ENCODE measurements around the gene DDX6.
"Not testable (repeated sequence)": the region's sequence is repeated elsewhere in the genome, so short reads cannot be mapped to it uniquely, and the experiment has no call there.

DDX6 gene

GRCh38 chr11:118768690-118769089, 22.3 kb downstream of the DDX6 start:
- H3K27me3 Mint-ChIP-seq, result no peaks in the 10 kb centered on the region
- peaks cover 7% of the 10 kb centered on the region for H3K36me3 Mint-ChIP-seq
- H3K27ac Mint-ChIP-seq, result peak overlapping the region; percentile 75
- no peaks in the 10 kb centered on the region for H3K9me3 Mint-ChIP-seq
- peak overlapping the region; percentile 8 for H3K4me3 Mint-ChIP-seq
- peaks cover 65% of the 10 kb centered on the region for H3K4me1 Mint-ChIP-seq

GRCh38 chr11:118766035-118766434, 24.9 kb downstream of the DDX6 start:
- peaks cover 6% of the 10 kb centered on the region for H3K36me3 Mint-ChIP-seq
- H3K4me1 Mint-ChIP-seq, result peaks cover 48% of the 10 kb centered on the region

DNA sequence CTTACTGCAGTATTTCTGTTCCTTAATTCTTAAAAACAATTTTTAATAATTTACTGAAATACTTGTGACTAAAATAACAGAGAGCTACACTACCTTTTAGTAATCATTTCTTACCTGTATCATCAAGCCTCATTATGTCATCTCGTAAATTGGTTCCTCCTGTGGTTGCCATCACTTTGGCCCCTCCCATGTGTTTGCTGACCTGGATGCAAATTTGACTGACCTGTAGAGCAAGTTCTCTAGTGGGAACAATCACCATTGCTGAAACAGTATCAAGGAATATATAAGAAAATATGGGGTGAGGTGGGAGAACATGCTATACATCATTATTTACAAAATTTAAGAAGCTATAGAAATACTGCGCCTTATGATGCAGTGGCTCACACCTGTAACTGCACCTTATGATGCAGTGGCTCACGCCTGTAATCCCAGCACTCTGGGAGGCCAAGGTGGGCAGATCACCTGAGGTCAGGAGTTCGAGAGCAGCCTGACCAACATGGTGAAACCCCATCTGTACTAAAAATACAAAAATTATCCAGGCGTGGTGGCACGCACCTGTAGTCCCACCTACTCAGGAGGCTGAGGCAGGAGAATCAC, 25.8 kb downstream of the DDX6 start:
- H3K36me3 Mint-ChIP-seq, H3K27me3 Mint-ChIP-seq, H3K4me3 Mint-ChIP-seq, H3K9me3 Mint-ChIP-seq, H3K27ac Mint-ChIP-seq: not testable (repeated sequence)
- peaks cover 40% of the 10 kb centered on the region for H3K4me1 Mint-ChIP-seq

More at GRCh38 chr11:118766035-118766434, 24.9 kb downstream of the DDX6 start:
- Mint-ChIP-seq H3K9me3 (no peaks in the 10 kb centered on the region), H3K4me3 (no peak overlapping the region), H3K27me3 (no peaks in the 10 kb centered on the region), H3K27ac (no peak overlapping the region)

DNA sequence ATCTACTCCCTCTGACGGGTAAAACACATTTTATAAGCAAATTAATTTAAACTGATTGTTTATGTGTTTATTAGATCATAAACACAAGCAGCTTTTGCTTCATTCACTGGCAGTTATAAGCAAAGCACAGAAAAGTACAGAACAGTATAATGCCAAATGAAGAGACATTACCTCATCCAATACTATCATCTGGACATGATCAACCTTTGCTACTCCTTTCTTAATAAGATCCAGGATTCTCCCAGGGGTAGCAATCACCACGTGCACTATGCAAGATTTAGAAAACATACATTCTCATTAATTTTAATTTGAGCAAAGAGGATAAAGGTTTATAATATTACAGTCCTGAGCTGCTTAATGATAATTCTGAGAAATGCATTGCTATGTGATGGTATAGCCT, 27.9 kb downstream of the DDX6 start:
- Mint-ChIP-seq H3K9me3 (no peaks in the 10 kb centered on the region), H3K27me3 (no peaks in the 10 kb centered on the region), H3K4me3 (no peak overlapping the region), H3K27ac (peak overlapping the region; percentile 30), H3K36me3 (peaks cover 6% of the 10 kb centered on the region), H3K4me1 (peaks cover 24% of the 10 kb centered on the region)

- H3K36me3 Mint-ChIP-seq, H3K4me3 Mint-ChIP-seq, H3K27me3 Mint-ChIP-seq, H3K9me3 Mint-ChIP-seq: not testable (repeated sequence)
- Mint-ChIP-seq H3K27ac (peak overlapping the region; percentile 65), H3K4me1 (peaks cover 18% of the 10 kb centered on the region)
Observed at GRCh38 chr11:118761981-118762380, 29.0 kb downstream of the DDX6 start.

DNA sequence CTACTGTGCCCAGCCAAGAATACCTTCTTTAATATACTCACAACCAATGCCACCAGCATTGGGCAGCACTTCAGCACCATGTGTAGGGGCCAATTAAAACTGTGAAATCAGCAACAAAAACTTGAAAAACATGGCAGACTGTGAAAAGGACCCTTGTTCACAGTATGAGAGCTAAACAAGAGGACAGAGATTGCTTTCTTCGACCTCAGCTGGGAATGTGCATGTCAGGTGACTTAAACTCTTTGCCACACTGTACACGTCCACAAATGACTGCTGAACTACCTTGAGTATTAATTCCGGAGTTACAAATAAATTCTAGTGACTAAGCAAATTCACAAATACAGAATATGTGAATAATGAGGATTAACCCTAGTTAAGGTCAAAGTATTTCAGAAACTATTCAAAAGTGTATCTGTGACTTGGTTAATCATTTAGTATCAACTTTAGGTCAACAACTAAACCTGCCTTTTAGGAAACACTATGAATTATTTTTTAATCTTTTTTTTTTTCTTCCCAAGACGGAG, 33.0 kb downstream of the DDX6 start:
- Mint-ChIP-seq H3K27me3 (no peaks in the 10 kb centered on the region), H3K36me3 (peaks cover 3% of the 10 kb centered on the region)

DNA sequence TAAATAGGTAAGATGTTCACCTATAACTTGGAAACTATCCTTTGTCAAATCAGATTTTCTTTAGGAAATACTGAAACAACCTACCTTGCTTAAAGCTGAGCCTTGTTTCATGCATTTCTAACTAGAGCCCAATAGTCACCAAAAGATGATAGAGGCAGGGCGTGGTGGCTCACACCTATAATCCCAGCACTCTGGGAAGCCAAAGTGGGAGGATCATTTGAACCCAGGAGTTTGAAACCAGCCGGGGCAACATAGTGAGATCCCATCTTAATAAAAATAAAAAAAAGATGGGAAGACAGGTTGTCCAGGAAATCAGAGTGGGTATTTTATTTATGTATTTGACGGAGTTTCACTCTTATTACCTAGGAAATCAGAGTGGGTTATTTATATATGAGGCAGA, 38.3 kb downstream of the DDX6 start:
- Mint-ChIP-seq H3K27ac (peak overlapping the region; percentile 41), H3K4me3 (no peak overlapping the region), H3K27me3 (no peaks in the 10 kb centered on the region), H3K36me3 (peaks cover 5% of the 10 kb centered on the region), H3K9me3 (no peaks in the 10 kb centered on the region), H3K4me1 (peaks cover 16% of the 10 kb centered on the region)

More for the DNA sequence above, 33.0 kb downstream of the DDX6 start:
- Mint-ChIP-seq H3K27ac (peak overlapping the region; percentile 62), H3K9me3 (no peaks in the 10 kb centered on the region), H3K4me1 (peaks cover 7% of the 10 kb centered on the region), H3K4me3 (no peak overlapping the region)

DNA sequence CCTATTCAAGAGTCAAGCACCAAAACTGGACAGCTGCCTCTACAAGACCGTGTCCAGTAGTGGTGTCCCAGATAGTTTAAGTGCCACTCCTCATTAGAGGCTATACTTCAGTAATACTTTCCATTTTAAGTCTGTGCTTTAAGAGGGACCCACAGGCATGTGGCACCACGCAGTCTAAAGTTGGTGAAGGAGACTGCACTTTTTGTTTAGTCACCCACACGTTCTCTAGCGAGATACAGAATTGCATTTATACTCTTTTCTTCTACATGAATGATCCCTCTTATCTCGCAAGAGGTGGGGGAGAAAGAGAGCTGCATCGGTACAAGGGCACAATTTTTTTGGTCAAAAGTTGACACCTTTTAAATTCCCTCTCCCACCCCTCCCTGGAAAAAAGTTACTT, 41.5 kb downstream of the DDX6 start:
- peaks cover 5% of the 10 kb centered on the region for H3K36me3 Mint-ChIP-seq
- H3K27me3 Mint-ChIP-seq, result no peaks in the 10 kb centered on the region
- H3K4me3 Mint-ChIP-seq, result no peak overlapping the region
- peaks cover 20% of the 10 kb centered on the region for H3K4me1 Mint-ChIP-seq
- H3K9me3 Mint-ChIP-seq, result no peaks in the 10 kb centered on the region
- no peak overlapping the region for H3K27ac Mint-ChIP-seq

GRCh38 chr11:118748056-118748455, 42.9 kb downstream of the DDX6 start:
- Mint-ChIP-seq H3K9me3 (no peaks in the 10 kb centered on the region), H3K4me1 (peaks cover 20% of the 10 kb centered on the region), H3K4me3 (no peak overlapping the region), H3K27ac (no peak overlapping the region), H3K36me3 (peaks cover 5% of the 10 kb centered on the region), H3K27me3 (no peaks in the 10 kb centered on the region)

- Mint-ChIP-seq H3K4me1 (peaks cover 19% of the 10 kb centered on the region), H3K9me3 (no peaks in the 10 kb centered on the region), H3K27me3 (no peaks in the 10 kb centered on the region), H3K4me3 (no peak overlapping the region), H3K27ac (no peak overlapping the region), H3K36me3 (peaks cover 5% of the 10 kb centered on the region)
Observed at GRCh38 chr11:118746988-118747585, 43.9 kb downstream of the DDX6 start.

DNA sequence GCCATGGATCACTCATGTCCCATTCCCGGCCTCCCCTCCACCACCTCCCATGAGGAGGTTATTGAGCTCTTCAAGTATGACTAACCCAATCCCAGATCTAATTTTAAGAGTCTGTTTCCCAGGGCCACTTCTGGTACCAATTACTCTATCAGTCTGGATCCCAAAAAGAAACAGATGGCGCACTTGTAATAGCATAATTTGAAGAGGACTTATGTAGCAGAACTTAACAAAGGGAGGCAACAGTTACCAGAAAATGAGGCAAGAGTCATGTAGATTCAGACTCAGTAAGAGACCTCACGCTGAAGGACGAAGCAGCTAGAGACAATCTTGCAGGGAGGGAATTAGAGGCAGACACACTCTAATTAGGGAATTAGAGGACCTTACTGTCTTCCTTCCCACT, 46.9 kb downstream of the DDX6 start:
- Mint-ChIP-seq H3K9me3 (no peaks in the 10 kb centered on the region), H3K4me3 (no peak overlapping the region), H3K36me3 (peaks cover 3% of the 10 kb centered on the region), H3K4me1 (peaks cover 7% of the 10 kb centered on the region), H3K27ac (no peak overlapping the region), H3K27me3 (no peaks in the 10 kb centered on the region)

GRCh38 chr11:118742304-118742703, 48.7 kb downstream of the DDX6 start:
- H3K36me3 Mint-ChIP-seq, result no peaks in the 10 kb centered on the region
- H3K9me3 Mint-ChIP-seq, result no peaks in the 10 kb centered on the region
- no peak overlapping the region for H3K4me3 Mint-ChIP-seq
- no peak overlapping the region for H3K27ac Mint-ChIP-seq
- H3K27me3 Mint-ChIP-seq, result no peaks in the 10 kb centered on the region
- peaks cover under 1% of the 10 kb centered on the region for H3K4me1 Mint-ChIP-seq

DNA sequence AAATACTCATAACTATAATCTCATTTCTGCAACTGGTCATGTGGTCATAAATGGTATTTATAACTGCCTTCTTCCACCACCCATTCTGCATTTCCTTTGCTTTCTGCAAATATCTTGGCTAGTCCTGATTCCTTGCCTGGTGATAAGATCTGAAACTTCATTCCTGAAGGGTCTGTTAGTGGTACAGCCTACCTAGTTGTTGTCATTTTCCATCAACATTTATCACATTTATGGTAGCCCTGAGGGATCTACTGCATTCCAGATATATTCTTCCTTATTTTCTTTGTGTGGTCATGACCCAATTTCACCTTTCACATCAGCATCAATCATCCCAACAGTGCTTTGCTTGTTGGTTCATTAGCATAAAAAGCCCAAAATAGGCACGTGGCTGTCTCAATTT, 50.1 kb downstream of the DDX6 start:
- Mint-ChIP-seq H3K4me3 (no peak overlapping the region), H3K27ac (no peak overlapping the region), H3K27me3 (no peaks in the 10 kb centered on the region), H3K4me1 (no peaks in the 10 kb centered on the region), H3K36me3 (no peaks in the 10 kb centered on the region), H3K9me3 (no peaks in the 10 kb centered on the region)

GRCh38 chr11:118735203-118735602, 55.8 kb downstream of the DDX6 start:
- Mint-ChIP-seq H3K27ac (no peak overlapping the region), H3K36me3 (no peaks in the 10 kb centered on the region), H3K4me3 (no peak overlapping the region), H3K4me1 (no peaks in the 10 kb centered on the region), H3K9me3 (no peaks in the 10 kb centered on the region), H3K27me3 (no peaks in the 10 kb centered on the region)

- H3K27ac Mint-ChIP-seq, result no peak overlapping the region
- no peaks in the 10 kb centered on the region for H3K4me1 Mint-ChIP-seq
- no peaks in the 10 kb centered on the region for H3K36me3 Mint-ChIP-seq
- H3K27me3 Mint-ChIP-seq, result no peaks in the 10 kb centered on the region
- H3K4me3 Mint-ChIP-seq, result no peak overlapping the region
- H3K9me3 Mint-ChIP-seq, result no peaks in the 10 kb centered on the region
Observed at GRCh38 chr11:118734031-118734430, 56.9 kb downstream of the DDX6 start.

- H3K36me3 Mint-ChIP-seq, H3K4me1 Mint-ChIP-seq, H3K27ac Mint-ChIP-seq, H3K9me3 Mint-ChIP-seq, H3K4me3 Mint-ChIP-seq, H3K27me3 Mint-ChIP-seq: not testable (repeated sequence)
Observed at GRCh38 chr11:118729753-118730152, 61.2 kb downstream of the DDX6 start.

DNA sequence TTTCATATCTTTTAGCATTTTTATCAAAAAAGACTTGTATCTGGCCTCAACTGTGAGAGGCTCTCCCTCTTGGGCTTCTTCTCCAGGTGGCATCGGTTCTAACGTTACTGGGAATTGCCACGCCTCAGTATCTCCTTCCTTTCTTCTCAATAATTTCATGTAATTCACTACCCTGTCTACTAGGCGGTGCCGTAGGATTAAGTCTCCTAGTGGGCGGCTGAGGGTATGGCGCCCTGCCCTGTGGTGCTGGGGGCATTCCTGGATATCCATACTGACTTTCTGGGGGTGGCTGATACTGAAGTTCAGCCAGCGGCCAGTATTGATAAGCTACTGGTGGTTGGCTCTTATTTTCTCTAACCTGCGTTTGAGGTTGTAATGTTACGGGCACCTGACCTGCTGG, 62.9 kb downstream of the DDX6 start:
- not testable (repeated sequence) for H3K9me3 Mint-ChIP-seq, H3K27me3 Mint-ChIP-seq, H3K4me3 Mint-ChIP-seq, H3K27ac Mint-ChIP-seq, H3K4me1 Mint-ChIP-seq, H3K36me3 Mint-ChIP-seq
